ENCODE data around the gene SPATA19. TPM values are rescaled to one million over a fixed set of nuclear protein-coding genes. Genes with fewer than 3 reads are reported as not detected.

The SPATA19 gene
- total RNA-seq, 1 experiment from 2014 or later = not detected

GRCh38 chr11:133800666-133801065 lies 44.6 kb downstream of the SPATA19 start:
- CTCF ChIA-PET = no interaction called here

DNA sequence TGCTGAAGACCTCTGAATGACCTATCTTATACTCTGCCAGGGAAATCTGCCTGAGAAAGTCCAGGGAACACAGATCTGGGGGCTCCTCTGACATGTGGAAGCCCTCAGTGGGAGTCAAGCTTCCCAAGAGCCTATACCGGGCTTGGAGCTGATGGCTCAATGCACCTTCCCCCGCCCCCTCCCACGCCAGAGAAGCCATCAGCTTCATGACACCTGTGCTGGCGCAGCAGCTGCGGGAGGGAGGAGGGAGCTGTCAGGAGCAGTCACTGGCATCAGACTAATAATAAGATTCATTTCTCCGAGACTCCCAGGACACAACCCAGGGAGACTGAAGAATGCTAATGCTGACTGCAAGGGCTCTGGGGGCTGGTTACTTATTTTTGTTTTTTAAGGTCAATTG lies 47.8 kb downstream of the SPATA19 start:
- ChIA-PET POLR2A (no interaction called here), CTCF (no interaction called here)
- no peaks in the 10 kb centered on the region for H3K36me3 Mint-ChIP-seq (ENCODE audit: insufficient read depth, unreplicated experiment)
- peaks cover 18% of the 10 kb centered on the region for H3K9me3 Mint-ChIP-seq (ENCODE audit: unreplicated experiment)
- no peak for TF ChIP-seq CTCF (IDR thresholded peaks at IDR 0.05; ENCODE audit: unreplicated experiment)
- intact Hi-C loops (cut with micrococcal nuclease) = no loop called here
- no TSS peak for BruUV-seq (replicated peaks)
- no peaks in the 10 kb centered on the region for H3K4me1 Mint-ChIP-seq (ENCODE audit: insufficient read depth, unreplicated experiment)
- DNase-seq (ENCODE audit: unreplicated experiment) = no peak
- peaks cover 13% of the 10 kb centered on the region for H3K27me3 Mint-ChIP-seq (ENCODE audit: insufficient read depth, unreplicated experiment)
- no peak overlapping the region for H3K4me3 Mint-ChIP-seq (ENCODE audit: unreplicated experiment)
- no peak overlapping the region for H3K27ac Mint-ChIP-seq (ENCODE audit: low read depth, unreplicated experiment)

More at GRCh38 chr11:133800666-133801065, 44.6 kb downstream of the SPATA19 start:
- H3K27me3 Mint-ChIP-seq (ENCODE audit: insufficient read depth, unreplicated experiment) = peaks cover 13% of the 10 kb centered on the region
- no peaks in the 10 kb centered on the region for H3K36me3 Mint-ChIP-seq (ENCODE audit: insufficient read depth, unreplicated experiment)
- no TSS peak for BruUV-seq (replicated peaks)
- H3K9me3 Mint-ChIP-seq (ENCODE audit: unreplicated experiment) = peaks cover 7% of the 10 kb centered on the region
- H3K27ac Mint-ChIP-seq (ENCODE audit: low read depth, unreplicated experiment) = no peak overlapping the region
- TF ChIP-seq CTCF (IDR thresholded peaks at IDR 0.05; ENCODE audit: unreplicated experiment) = no peak
- H3K4me3 Mint-ChIP-seq (ENCODE audit: unreplicated experiment) = no peak overlapping the region
- intact Hi-C loops (cut with micrococcal nuclease) = no loop called here
- H3K4me1 Mint-ChIP-seq (ENCODE audit: insufficient read depth, unreplicated experiment) = no peaks in the 10 kb centered on the region
- POLR2A ChIA-PET = no interaction called here
- no peak for DNase-seq (ENCODE audit: unreplicated experiment)

- no TSS peak for BruUV-seq (replicated peaks)
- H3K27me3 Mint-ChIP-seq (ENCODE audit: insufficient read depth, unreplicated experiment) = peaks cover 13% of the 10 kb centered on the region
- H3K9me3 Mint-ChIP-seq (ENCODE audit: unreplicated experiment) = peaks cover 24% of the 10 kb centered on the region
- H3K4me3 Mint-ChIP-seq (ENCODE audit: unreplicated experiment) = no peak overlapping the region
- ChIA-PET POLR2A (no interaction called here), CTCF (no interaction called here)
- H3K36me3 Mint-ChIP-seq (ENCODE audit: insufficient read depth, unreplicated experiment) = no peaks in the 10 kb centered on the region
- H3K4me1 Mint-ChIP-seq (ENCODE audit: insufficient read depth, unreplicated experiment) = no peaks in the 10 kb centered on the region
- TF ChIP-seq CTCF (IDR thresholded peaks at IDR 0.05; ENCODE audit: unreplicated experiment) = no peak
- H3K27ac Mint-ChIP-seq (ENCODE audit: low read depth, unreplicated experiment) = no peak overlapping the region
- no peak for DNase-seq (ENCODE audit: unreplicated experiment)
- intact Hi-C loops (cut with micrococcal nuclease) = no loop called here
Measured at GRCh38 chr11:133796043-133796795, 49.1 kb downstream of the SPATA19 start.

GRCh38 chr11:133795088-133795487 lies 50.2 kb downstream of the SPATA19 start:
- no peak for TF ChIP-seq CTCF (IDR thresholded peaks at IDR 0.05; ENCODE audit: unreplicated experiment)
- CTCF ChIA-PET = no interaction called here
- no TSS peak for BruUV-seq (replicated peaks)
- Mint-ChIP-seq H3K4me1 (ENCODE audit: insufficient read depth, unreplicated experiment) (no peaks in the 10 kb centered on the region), H3K36me3 (ENCODE audit: insufficient read depth, unreplicated experiment) (no peaks in the 10 kb centered on the region), H3K9me3 (ENCODE audit: unreplicated experiment) (peaks cover 29% of the 10 kb centered on the region), H3K27ac (ENCODE audit: low read depth, unreplicated experiment) (no peak overlapping the region), H3K27me3 (ENCODE audit: insufficient read depth, unreplicated experiment) (peaks cover 13% of the 10 kb centered on the region), H3K4me3 (ENCODE audit: unreplicated experiment) (no peak overlapping the region)
- DNase-seq (ENCODE audit: unreplicated experiment) = no peak
- POLR2A ChIA-PET = no interaction called here
- intact Hi-C loops (cut with micrococcal nuclease) = no loop called here

Measured in MCF 10A (cell line).